NCI-H510A treated with DMSO at 0.1 percent for 48 hours (cell line): ENCODE data around the gene PPIB.
A peak's percentile ranks its signal among the peaks of the same experiment; 100 is the strongest.

Source experiments
- DNase-seq: peaks from one replicate; lab custom pipeline; 2025; lab: John Stamatoyannopoulos, UW

PPIB gene

GRCh38 chr15:64158363-64159134 lies 4.3 kb downstream of the PPIB start:
- no peak for DNase-seq

- no peak for DNase-seq
These were observed 5.2 kb downstream of the PPIB start for GRCh38 chr15:64157599-64158125.

DNA sequence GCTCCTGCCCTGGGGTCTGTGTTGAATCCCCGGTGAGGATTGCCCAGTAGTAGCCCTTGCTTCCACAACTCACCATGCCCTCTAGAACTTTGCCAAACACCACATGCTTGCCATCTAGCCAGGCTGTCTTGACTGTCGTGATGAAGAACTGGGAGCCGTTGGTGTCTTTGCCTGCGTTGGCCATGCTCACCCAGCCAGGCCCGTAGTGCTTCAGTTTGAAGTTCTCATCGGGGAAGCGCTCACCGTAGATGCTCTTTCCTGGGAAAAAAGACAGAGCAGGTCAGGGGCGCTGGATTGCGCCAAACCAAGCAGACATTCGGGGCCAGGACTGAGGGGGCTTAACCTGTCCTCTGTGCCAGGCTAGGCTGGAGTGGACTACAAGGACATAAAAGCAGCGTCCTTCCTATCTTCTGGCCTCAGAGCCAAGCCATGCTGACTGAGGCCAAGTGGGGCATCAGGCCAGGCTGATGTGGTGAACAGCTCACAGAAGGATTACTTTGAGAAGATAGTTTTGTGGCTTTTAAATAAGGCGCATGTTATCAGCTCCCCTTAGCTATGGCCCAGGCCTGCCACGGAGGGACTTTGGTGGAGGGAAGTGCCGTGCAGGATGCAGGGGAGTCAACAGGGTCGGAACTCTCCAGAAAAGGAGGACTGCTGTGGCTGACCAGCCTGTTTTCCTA lies 6.0 kb downstream of the PPIB start:
- no peak for DNase-seq

DNA sequence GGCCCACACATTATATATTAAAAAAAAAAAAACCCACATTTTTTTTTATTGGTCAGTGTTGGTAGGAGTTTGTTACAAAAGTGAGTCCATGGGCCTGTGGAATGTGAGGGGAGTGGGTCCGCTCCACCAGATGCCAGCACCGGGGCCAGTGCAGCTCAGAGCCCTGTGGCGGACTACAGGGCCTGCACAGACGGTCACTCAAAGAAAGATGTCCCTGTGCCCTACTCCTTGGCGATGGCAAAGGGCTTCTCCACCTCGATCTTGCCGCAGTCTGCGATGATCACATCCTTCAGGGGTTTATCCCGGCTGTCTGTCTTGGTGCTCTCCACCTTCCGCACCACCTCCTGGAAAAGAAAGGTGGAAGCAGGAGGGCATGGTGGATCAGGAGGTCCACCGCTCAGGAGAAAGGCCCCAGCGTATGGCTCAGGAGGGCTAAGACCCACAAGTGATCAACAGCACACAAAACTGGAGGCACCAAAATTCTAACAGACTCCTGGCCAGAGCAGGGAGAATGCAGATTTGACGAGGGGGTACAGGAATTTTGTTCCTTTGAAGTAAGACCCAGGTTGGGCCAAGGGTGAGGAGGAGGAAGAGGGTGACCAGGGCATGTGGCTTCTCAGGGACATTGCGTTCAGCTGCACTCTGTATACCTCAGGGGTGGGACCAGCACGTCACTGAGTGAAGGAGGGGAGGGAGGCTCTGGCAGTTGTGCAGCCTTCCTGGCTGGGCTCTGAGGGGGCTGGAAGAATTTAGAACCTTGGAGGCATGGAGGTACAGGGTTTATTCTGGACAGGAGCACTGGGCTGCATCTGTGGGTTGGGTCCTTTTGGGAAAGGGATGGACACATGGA lies 6.8 kb downstream of the PPIB start:
- DNase-seq = no peak

GRCh38 chr15:64153480-64154367 lies 9.1 kb downstream of the PPIB start:
- peak; percentile 74 for DNase-seq

GRCh38 chr15:64152507-64153387 lies 10.1 kb downstream of the PPIB start:
- peak; percentile 3 for DNase-seq

- DNase-seq = no peak
These were observed 10.9 kb downstream of the PPIB start, which contains the start of gene SNX22 for GRCh38 chr15:64151727-64152506. SNX22 (plus strand) TSS chr15:64151731; CDS start chr15:64151776, 45 bp downstream.

DNA sequence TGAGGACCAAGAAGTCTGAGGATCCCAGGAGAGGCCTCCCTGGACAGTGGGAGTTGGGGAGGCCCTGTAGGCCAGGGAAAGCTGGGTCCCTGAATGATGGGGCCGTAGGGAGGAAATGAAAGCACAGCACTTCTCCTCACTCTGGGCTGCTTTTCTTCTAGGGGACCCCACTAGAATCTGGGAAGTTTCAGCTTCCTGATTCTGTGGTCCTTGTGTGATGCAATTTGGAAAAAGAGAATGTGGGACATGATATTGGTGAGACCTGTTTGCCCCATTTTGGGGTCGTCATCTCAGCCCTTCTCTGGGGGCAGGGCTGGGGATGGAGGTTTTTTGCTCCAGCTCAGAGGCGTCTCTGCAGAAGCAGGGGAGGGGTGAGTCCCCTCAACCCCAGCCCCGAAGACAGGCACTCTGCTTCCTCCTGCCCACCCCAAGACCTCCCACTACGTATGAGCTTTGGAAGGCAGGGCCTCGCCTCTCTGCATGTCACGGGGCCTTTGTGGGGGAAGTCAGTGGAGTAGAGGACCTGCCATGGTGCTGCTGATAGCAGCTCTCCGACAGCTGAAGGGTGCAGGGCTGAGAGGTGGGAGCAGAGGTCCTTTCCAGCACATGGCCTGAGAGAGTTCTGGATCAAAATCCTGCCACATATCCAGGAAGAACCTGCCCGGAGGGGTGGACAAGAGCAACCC lies 12.8 kb downstream of the PPIB start:
- no peak for DNase-seq

DNA sequence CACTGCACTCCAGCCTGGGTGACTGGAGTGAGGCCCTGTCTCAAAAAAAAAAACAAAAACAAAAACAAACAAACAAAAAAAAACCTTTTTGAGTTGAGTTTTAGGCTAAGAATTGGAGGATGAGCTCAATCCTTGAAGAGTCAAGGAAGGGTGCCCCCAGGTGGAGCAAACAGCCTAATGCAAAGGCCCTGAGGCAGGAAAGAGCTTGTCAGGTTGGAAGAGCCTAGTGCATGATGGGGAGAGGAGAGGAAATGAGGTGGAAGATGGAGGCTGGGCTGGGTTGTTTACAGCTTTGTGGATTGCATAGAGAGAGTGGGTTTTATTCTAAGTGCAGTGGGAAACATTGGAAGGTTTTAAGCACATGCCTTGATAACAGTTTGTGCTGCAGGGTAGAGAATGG lies 13.4 kb downstream of the PPIB start:
- DNase-seq = peak; percentile 6

DNA sequence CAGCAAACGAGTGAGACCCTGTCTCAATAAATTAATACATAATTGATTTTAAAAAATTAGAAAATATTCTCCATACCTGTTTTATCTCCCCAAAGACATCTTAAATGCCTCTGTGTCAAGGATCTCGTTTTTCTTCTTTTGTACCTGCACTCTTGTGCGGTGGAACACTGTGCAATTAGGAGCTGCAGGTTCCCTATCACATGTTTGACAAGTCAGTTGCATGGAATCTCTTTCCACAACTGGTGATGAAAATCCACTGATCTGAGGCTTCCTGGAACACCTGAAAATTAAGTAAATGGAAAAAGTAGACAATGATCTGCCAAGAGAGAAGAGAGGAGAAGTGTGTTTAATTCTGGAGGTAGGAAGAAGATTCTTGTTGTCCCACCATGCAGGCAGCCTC lies 14.2 kb downstream of the PPIB start:
- no peak for DNase-seq

GRCh38 chr15:64148168-64148567 lies 14.7 kb downstream of the PPIB start:
- DNase-seq = no peak

DNA sequence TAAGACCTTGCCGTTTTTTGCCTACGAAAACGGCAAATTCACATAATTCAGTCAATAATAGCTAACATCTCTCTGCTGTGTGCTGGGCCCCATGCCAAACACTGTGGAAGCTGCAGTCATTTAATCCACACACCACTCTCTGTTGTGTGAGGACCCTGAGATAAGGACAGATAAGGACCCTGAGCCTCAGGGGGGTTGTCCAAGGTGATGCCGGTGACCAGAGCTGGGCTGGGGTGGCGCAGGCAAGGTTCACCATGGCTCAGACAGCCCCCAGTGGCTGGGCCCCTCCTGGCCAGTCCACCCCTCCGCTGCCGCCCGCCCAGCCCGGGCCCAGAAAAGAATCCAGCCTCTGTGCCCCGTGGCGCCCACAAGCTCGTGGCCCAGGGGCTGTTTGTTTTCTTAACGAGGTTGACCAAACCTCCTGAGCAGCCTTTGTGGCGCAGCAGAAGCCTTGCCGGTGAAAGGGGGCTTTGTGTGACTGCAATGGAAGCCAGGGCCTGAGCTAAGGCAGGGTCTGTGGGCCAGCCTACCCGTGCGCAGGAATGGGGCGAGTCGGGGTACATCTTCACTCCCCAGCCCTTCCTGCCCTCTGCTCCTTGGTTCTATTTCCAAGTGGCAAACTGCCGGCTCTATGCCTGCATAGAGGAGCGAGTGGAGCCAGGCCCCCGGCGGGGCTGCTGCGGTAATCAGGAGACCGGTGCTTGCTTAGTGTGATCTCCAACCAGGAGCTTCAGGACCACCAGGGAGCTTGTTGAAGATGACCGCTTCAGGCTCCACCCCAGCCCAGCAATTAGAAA lies 15.7 kb downstream of the PPIB start:
- no peak for DNase-seq

GRCh38 chr15:64146520-64146884 lies 16.3 kb downstream of the PPIB start:
- DNase-seq = no peak

DNA sequence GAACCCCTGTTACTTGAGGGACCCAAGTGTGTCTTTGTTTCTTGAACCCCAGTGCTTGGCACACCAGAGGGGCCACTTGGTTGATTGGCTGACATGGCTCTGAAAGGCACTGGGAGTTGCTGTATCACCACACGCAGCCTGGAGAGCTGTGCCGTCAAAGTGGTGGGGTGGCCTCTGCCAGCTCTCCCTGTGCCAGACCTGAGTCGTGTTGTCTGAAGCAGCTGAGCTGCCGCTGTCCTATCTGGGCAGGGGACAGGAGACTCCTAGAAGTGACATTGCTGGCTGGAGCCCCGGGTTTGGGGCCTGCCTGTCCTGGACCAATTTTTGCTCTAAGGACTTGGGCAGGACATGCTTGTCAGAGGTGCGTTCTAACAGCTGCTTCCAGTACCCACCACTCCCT lies 16.8 kb downstream of the PPIB start:
- no peak for DNase-seq

DNA sequence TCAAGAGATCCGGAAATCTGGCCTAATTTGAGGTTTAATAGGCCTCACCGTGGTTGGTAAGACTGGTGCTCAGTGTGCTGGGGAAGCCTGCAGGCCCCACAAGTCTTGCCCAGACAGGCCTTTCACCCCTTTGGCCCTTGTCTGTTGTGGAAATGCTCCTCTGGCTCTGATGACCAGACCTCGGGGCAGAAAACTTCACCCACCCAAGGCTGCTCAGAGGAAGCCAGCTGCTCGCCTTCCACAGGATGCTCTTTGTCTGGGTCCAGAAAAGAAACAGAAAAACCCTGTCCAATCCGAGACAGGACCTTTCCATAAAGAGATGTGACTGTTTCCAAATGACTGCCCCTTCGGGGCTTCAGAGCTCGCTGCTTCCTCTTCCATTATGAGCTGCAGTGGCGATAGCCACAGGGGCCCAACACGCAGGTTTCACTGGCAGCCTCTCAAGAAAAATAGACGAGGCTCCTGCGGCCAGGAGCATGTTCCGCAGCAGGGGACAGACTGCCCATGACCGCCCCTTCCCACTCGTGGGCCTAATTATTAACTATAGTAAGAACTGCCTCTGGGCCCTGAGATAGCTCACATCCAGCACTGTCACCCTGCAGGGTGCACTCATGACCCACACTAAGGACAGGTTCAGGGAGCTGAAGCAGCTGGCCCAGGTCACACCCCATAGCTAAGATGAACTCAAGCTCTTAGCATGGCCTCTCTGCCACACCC lies 18.1 kb downstream of the PPIB start:
- no peak for DNase-seq

GRCh38 chr15:64144192-64144564 lies 18.6 kb downstream of the PPIB start:
- DNase-seq = no peak

DNA sequence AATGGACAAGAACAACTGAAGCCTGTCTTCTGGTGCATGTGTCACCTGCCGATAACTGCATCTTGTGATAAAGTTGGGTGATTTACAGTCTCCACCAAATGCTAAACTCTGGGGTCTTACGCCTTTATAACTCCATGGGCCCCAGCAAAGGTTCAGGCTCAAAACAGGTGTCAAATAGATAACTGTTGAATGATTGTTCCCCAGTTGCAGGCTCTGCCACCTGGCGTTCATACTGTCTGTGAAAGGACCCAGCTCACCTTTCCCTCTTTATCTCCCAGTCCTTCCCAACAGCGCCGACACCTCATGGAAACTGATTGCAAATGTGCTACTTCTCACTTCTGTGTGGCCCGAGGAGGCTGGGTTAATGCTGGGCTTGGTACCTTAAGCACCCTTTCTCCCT lies 19.5 kb downstream of the PPIB start:
- no peak for DNase-seq
